Fibroblast of skin of abdomen (primary cell): ENCODE data around the gene ATAD5. TPM values are rescaled to one million over a fixed set of nuclear protein-coding genes. Genes with fewer than 3 reads are reported as not detected.
"Not testable (repeated sequence)": the region's sequence is repeated elsewhere in the genome, so short reads cannot be mapped to it uniquely, and the experiment has no call there.

Experiments used
- DNase-seq: peaks from one replicate; pipeline ENCODE4 v3.0.0-alpha.2; 2013
- polyA plus RNA-seq, 2 experiments: library from polyadenylated mRNA; unstranded; fragments of 120-200 nt; gene quantifications; one replicate each; pipeline ENCODE4 v1.2.1, GENCODE V29; 2013; ENCODE audit not compliant: insufficient read length in 2 of 2

Gene ATAD5
- polyA plus RNA-seq (2013, experiment 1 of 2; ENCODE audit: insufficient read length) = 2.3 TPM
- 2.4 TPM for polyA plus RNA-seq (2013, experiment 2 of 2; ENCODE audit: insufficient read length)

GRCh38 chr17:30831663-30832437 is at the start of gene ATAD5:
TSS of gene ATAD5 (plus strand) at chr17:30831966. CDS start at chr17:30832348, 382 bp downstream.
- peak; percentile 91 for DNase-seq

GRCh38 chr17:30782206-30782605 is 49.6 kb upstream of the ATAD5 start:
- DNase-seq = peak; percentile 13

- DNase-seq = peak; percentile 72
Measured at GRCh38 chr17:30788918-30789317, 42.8 kb upstream of the ATAD5 start.

DNA sequence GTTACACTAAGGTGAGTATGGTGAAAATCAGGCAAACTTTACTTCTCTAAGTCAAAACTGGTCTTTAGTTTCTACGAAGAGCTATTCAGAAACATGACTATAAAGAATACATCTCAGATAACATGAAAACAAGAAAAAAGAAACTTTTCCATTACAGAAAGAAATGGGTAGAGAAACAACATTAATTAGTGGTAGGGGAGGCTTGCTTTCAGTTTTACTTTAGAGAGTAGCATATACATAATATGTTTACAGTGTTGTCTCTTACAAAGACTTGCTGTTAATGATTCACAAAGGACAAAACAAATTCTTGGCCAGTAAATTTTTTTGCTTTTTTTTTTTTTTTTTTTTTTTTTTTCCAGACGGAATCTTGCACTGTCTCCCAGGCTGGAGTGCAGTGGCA is 41.5 kb upstream of the ATAD5 start:
- no peak for DNase-seq

- DNase-seq = no peak
Measured at GRCh38 chr17:30793282-30793977, 38.3 kb upstream of the ATAD5 start.

DNA sequence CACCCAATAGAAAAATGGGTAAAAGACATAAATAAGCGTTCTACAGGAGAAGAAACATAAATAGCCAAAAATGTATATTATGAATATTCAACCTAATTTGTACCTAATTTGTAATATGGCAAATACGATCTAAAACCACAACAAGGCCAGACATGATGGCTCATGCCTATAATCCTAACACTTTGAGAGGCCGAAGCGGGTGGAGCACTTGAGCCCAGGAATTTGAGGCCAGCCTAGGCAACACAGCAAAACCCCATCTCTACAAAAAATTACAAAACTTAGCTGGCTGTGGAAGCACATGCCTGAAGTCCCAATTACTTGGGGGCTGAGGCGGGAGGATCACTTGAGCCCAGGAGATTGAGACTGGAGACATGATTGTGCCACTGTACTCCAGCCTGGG is 37.4 kb upstream of the ATAD5 start:
- no peak for DNase-seq

DNA sequence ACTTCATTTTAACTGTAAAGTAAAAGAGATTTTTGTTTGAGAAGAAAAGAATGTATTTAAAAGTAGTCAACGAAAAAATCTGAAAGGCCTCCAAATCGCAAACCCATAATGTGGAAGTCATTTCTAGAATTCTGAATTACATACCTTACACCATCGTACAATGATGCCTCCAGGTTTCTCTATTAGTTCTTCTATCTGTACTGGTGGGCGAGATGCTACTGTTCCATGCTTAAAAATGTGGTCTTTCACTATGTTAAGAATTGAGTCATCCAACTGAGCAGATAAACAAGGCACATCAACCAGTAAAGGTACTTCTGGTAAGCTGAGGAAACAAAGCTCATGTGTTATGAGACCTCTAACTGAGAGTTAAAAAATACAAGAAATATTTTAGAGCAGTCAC is 35.8 kb upstream of the ATAD5 start:
- no peak for DNase-seq

DNA sequence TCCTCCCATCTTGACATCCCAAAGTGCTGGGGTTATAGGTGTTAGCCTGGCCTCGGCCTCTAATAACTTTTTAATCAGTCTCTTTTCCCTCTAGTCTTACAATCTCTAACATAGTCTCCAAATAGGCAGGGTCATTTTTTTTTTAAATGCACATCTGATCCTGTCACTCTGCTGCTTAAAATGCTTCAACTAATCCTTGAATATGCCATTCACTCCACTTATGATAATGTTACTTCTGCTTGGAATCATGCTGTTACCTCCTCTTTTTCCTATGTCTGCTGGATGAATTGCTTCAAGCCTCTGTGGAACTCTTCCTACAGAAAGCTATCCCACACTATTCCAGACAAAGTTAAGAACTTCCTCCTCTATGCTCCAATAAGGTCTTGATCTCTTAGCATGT is 30.1 kb upstream of the ATAD5 start:
- DNase-seq = no peak

DNA sequence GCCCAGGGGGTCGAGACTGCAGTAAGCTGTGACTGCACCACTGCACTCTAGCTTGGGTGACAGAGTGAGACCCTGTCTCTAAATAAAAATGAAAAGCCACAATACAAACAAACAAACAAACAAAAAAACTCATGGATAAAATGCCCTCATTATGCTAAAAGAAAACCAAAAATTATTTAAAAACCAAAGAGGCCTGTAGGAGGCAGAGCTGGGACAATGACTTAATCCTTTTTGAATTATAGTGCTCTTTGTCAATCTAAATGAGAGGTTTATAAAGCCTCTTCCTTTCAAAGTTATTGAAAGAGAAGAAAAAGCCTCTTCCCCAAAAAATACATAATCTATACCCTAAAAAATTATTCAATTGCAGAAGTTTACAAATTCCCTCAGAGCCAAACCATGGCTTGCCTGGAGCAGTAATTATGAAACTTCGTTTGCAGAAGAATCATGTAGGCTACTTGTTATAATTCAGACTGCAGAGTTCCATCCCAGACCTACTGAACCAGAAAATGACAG is 25.8 kb upstream of the ATAD5 start:
- no peak for DNase-seq

DNA sequence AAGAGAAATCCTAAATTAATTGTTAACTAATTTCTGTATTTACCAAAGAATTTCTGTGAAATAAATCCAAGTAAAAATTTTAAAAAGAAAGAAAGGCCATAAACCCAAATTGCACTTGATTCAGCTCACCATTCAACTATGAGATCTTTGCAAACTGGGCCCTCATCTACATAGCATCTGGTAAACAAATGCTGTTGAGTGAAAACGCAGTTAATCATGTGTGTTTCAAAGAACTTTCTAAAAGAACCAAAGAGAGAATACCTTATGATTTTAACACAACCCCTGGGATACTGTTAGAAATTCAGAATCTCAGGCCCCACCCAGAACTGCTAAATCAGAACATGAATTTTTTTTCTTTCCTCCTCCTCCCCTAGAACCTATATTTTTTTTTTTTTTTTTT is 23.9 kb upstream of the ATAD5 start:
- DNase-seq = no peak

DNA sequence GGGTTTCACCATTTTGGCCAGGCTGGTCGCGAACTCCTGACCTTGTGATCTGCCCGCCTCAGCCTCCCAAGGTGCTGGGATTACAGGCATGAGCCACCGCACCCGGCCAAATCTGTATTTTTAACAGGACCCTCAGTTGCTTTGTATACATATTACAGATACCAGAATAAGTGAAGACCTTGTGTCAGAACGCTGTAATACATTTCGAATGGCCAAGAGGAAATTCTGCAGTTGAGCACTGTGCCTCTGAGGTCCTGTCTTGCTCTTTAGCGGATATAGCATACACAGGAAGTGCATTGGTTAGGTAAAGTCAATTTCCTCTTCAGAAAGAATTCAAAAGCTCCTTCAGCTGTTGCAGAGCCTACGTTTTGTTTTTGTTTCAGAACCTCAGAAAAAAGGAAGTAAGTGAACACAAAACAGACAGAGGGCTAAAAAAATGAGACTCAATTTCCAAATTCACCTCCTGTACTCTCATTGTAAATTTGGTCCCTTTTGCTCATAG is 22.9 kb upstream of the ATAD5 start:
- DNase-seq = no peak

DNA sequence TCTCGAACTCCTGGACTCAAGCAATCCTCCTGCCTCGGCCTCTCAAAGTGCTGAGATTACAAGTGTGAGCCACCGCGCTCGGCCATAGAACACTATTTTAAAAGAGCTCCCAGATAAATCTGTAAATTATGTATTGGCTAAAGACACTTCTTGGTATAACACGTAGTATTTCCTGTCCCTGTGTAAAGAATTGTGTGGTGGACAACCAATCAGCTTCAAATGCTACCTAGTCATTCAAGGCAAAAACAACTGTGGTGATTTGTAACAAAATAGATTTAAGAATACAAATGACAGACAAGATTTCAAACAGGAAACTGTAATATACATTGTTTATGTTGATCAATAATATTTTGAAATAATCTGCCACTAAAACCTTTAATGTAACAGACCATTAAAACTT is 21.9 kb upstream of the ATAD5 start:
- DNase-seq = no peak

- DNase-seq = peak; percentile 46
Measured at GRCh38 chr17:30812218-30813177, 19.3 kb upstream of the ATAD5 start.

DNA sequence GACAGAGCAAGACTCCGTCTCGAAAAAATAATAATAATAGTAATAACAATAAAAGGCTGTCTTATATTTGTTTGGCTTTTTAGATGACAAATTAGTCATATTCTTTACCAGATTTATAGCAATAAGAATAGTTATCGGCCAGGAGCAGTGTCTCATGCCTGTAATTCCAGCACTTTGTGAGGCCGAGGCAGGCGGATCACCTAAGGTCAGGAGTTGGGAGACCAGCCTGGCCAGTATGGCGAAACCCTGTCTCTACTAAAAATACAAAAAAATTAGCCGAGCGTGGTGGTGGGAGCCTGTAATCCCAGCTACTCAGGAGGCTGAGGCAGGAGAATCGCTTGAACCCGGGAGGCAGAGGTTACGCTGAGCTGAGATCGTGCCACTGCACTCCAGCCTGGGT is 17.5 kb upstream of the ATAD5 start:
- not testable (repeated sequence) for DNase-seq

DNA sequence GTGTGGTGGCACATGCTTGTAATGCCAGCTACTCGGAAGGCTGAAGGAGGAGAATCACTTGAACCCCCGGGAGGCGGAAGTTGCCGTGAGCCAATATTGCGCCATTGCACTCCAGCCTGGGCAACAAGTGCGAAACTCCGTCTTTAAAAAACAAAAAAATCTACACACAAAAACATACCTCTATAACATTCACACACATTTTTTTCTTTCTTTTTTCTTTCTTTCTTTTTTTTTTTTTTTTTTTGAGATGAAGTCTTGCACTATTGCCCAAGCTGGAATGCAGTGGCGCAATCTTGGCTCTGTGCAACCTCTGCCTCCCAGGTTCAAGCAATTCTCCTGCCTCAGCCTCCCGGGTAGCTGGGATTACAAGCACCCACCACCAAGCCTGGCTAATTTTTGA is 16.9 kb upstream of the ATAD5 start:
- not testable (repeated sequence) for DNase-seq

GRCh38 chr17:30816165-30816564 is 15.6 kb upstream of the ATAD5 start:
- no peak for DNase-seq

DNA sequence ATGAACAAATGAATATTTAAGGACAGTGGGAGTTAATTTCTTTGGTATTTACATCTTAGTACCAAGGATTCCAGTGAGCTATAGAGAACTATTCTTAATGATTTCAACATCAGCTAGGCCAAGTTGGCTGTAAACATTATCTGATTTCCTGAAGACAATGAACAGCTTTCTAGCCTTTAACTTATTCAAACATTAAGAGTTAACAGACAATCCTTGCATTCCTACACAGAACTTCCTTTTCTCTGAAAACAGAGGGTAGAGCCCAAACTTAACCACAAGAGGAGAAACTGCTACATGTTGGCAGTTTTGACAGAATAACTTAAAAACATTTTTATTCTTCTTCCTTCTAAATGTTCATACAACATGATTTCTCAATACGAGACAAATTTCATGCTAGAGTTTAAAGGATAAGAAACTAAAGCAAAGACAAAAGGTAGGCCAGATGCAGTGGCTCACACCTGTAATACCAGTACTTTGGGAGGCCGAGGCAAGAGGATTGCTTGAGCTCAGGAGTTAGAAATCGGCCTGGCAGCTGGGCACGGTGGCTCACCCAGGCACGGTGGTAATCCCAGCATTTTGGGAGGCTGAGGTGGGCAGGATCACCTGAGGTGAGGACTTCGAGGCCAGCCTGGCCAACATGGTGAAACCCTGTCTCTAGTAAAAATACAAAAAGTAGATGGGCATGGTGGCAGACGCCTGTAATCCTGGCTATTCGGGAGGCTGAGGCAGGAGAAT is 11.6 kb upstream of the ATAD5 start:
- peak; percentile 11 for DNase-seq

- no peak for DNase-seq
Measured at GRCh38 chr17:30821871-30822723, 9.7 kb upstream of the ATAD5 start.

DNA sequence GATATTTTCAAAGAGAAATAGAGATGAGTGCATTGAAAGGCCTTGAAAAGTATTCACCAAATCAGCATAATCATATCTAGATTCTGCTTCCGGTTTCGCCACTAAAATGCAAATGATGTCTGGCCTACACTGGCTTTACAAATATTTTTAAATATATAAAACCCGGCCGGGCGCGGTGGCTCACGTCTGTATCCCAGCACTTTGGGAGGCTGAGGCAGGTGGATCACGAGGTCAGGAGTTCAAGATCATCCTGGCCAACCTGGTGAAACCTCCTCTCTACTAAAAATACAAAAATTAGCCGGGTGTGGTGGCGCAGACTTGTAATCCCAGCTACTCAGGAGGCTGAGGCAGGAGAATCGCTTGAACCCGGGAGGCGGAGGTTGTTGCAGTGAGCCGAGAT is 8.8 kb upstream of the ATAD5 start:
- not testable (repeated sequence) for DNase-seq

- DNase-seq = no peak
Measured at GRCh38 chr17:30823421-30823820, 8.3 kb upstream of the ATAD5 start.

GRCh38 chr17:30824002-30824355 is 7.8 kb upstream of the ATAD5 start:
- no peak for DNase-seq
